Mesenchymal stem cell (in vitro differentiated cells and primary cell): Measurements from ENCODE around the gene EPGN.

ENCODE experiments used
- DNase-seq: peaks from one replicate; pipeline ENCODE4 v3.0.0-alpha.2; 2013
- H2AFZ ChIP-seq: one replicate; pipeline ENCODE4 v1.6.1; 2013; ENCODE audit warnings: low read depth, mild to moderate bottlenecking, control low read depth, inconsistent platforms, low read length, moderate library complexity
- H2AK5ac ChIP-seq: 2 replicates; pipeline ENCODE4 v1.6.1; 2013; ENCODE audit warnings: low read length, moderate library complexity, mild to moderate bottlenecking, inconsistent platforms; ENCODE audit not compliant: severe bottlenecking
- H2BK120ac ChIP-seq: one replicate; pipeline ENCODE4 v1.6.1; 2013; ENCODE audit warnings: low read depth, mild to moderate bottlenecking, inconsistent platforms, low read length, moderate library complexity
- H2BK12ac ChIP-seq, 2 experiments: one replicate each; pipeline ENCODE4 v1.6.1; 2013; ENCODE audit warnings: inconsistent platforms in 2 of 2, low read length in 2 of 2, mild to moderate bottlenecking in 2 of 2, moderate library complexity in 2 of 2, control low read depth in 1 of 2
- H2BK15ac ChIP-seq: one replicate; pipeline ENCODE4 v1.6.1; 2013; ENCODE audit warnings: mild to moderate bottlenecking, low read depth, inconsistent platforms; ENCODE audit not compliant: poor library complexity, severe bottlenecking
- H2BK5ac ChIP-seq: 2 replicates; pipeline ENCODE4 v1.6.1; 2013; ENCODE audit warnings: low read depth, mild to moderate bottlenecking, low read length, control low read depth, inconsistent platforms; ENCODE audit not compliant: poor library complexity, severe bottlenecking
- H3K14ac ChIP-seq, 2 experiments: one replicate each; pipeline ENCODE4 v1.6.1; 2013; ENCODE audit warnings: inconsistent platforms in 2 of 2, low read length in 2 of 2, control low read depth in 1 of 2, mild to moderate bottlenecking in 1 of 2, moderate library complexity in 1 of 2
- H3K18ac ChIP-seq, 2 experiments: one replicate each; pipeline ENCODE4 v1.6.1; 2013; ENCODE audit warnings: inconsistent platforms in 2 of 2, low read length in 2 of 2, control low read depth in 1 of 2, low read depth in 1 of 2, mild to moderate bottlenecking in 1 of 2
- H3K23ac ChIP-seq, 2 experiments: one replicate each; pipeline ENCODE4 v1.6.1; 2013; ENCODE audit warnings: inconsistent platforms in 2 of 2, low read length in 2 of 2, mild to moderate bottlenecking in 2 of 2, moderate library complexity in 2 of 2, control low read depth in 1 of 2
- H3K27ac ChIP-seq: 2 replicates; pipeline ENCODE4 v1.5.1; 2013; ENCODE audit warnings: mild to moderate bottlenecking, moderate library complexity, low read length, control low read depth, inconsistent platforms; ENCODE audit not compliant: poor library complexity, severe bottlenecking
- H3K27me3 ChIP-seq, 2 experiments: 2 replicates each; pipeline versions ENCODE4 v1.6.1 to v1.7.0; 2013; ENCODE audit warnings: low read length in 2 of 2, mild to moderate bottlenecking in 2 of 2, moderate library complexity in 2 of 2, control low read depth in 1 of 2, inconsistent platforms in 1 of 2; ENCODE audit not compliant: control insufficient read depth in 1 of 2, insufficient read depth in 1 of 2
- H3K36me3 ChIP-seq, 2 experiments: 2 replicates each; pipeline versions ENCODE4 v1.6.1 to v1.7.0; 2013; ENCODE audit warnings: low read length in 2 of 2, control low read depth in 1 of 2, inconsistent platforms in 1 of 2, low read depth in 1 of 2, mild to moderate bottlenecking in 1 of 2; ENCODE audit not compliant: insufficient read depth in 2 of 2, control insufficient read depth in 1 of 2
- H3K4ac ChIP-seq, 2 experiments: one replicate each; pipeline ENCODE4 v1.6.1; 2013; ENCODE audit warnings: inconsistent platforms in 2 of 2, low read length in 2 of 2, mild to moderate bottlenecking in 2 of 2, moderate library complexity in 2 of 2, control low read depth in 1 of 2, low read depth in 1 of 2
- H3K4me1 ChIP-seq: 2 replicates; pipeline ENCODE4 v1.6.1; 2013; ENCODE audit warnings: low read depth, low read length, control low read depth; ENCODE audit not compliant: control insufficient read depth, insufficient read depth
- H3K4me2 ChIP-seq: 2 replicates; pipeline ENCODE4 v1.6.1; 2013; ENCODE audit warnings: low read length, mild to moderate bottlenecking, inconsistent platforms; ENCODE audit not compliant: poor library complexity, severe bottlenecking
- H3K4me3 ChIP-seq, 2 experiments: 2 replicates each; pipeline versions ENCODE4 v1.5.1 to v1.7.0; 2013; ENCODE audit warnings: low read length in 2 of 2, mild to moderate bottlenecking in 2 of 2, control low read depth in 1 of 2, low read depth in 1 of 2; ENCODE audit not compliant: insufficient read depth in 1 of 2
- H3K79me1 ChIP-seq: replicated peaks from 2 replicates; pipeline ENCODE4 v1.6.1; 2013; ENCODE audit warnings: mild to moderate bottlenecking, control low read depth, low read length, inconsistent platforms; ENCODE audit not compliant: poor library complexity, severe bottlenecking
- H3K9ac ChIP-seq: 2 replicates; pipeline ENCODE4 v1.7.0; 2013; ENCODE audit warnings: mild to moderate bottlenecking, low read length, moderate library complexity
- H3K9me3 ChIP-seq: 2 replicates; pipeline ENCODE4 v1.7.0; 2013; ENCODE audit warnings: mild to moderate bottlenecking, low read length; ENCODE audit not compliant: control insufficient read depth
- H4K8ac ChIP-seq: one replicate; pipeline ENCODE4 v1.6.1; 2013; ENCODE audit warnings: inconsistent platforms, mild to moderate bottlenecking, low read length, moderate library complexity
- H4K91ac ChIP-seq: one replicate; pipeline ENCODE4 v1.6.1; 2013; ENCODE audit warnings: mild to moderate bottlenecking, low read length, inconsistent platforms
- WGBS: methylation state at CpG from one replicate; pipeline ENCODE4 v1.1.7; 2013; ENCODE audit warnings: mixed read lengths; 5-methylcytosine and 5-hydroxymethylcytosine counted together

Gene EPGN

DNA sequence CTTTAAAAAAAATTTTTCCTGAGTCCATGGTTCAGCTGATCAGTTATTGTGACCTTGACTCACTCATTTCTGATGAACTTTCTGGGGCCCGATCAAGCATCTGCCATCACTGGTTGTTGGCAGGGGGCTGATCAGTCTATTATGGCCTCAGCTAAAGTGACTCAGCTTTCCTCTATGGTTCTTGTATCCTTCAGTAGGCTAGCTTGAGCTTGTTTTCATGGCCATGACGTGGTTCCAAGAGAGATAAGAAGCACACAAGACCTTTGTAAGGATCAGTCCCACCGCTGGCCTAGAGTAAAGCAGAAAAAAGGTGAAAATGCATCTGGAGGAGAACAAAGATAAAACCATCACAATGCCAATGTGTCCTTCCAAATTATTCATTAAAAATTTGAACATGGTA, 29.8 kb upstream of the EPGN start:
- Histone ChIP-seq H2BK15ac (no peak overlapping the region), H3K14ac (no peak overlapping the region), H3K4ac (no peak overlapping the region), H2AK5ac (no peak overlapping the region), H2AFZ (no peak overlapping the region), H3K4me2 (no peak overlapping the region), H3K9ac (no peak overlapping the region), H3K9me3 (no peaks in the 10 kb centered on the region), H4K8ac (no peak overlapping the region), H3K18ac (no peak overlapping the region), H3K4me1 (no peaks in the 10 kb centered on the region), H3K79me1 (no peaks in the 10 kb centered on the region), H2BK12ac (no peak overlapping the region), H2BK120ac (no peak overlapping the region), H3K4me3 (no peak overlapping the region), H4K91ac (no peak overlapping the region), H3K36me3 (no peaks in the 10 kb centered on the region), H3K27me3 (no peaks in the 10 kb centered on the region), H3K23ac (no peak overlapping the region), H3K27ac (no peak overlapping the region), H2BK5ac (no peak overlapping the region)
- no peak for DNase-seq
- WGBS: 84% methylated on average over 3 of the region's 3 CpGs

GRCh38 chr4:74279716-74280115, 28.6 kb upstream of the EPGN start:
- Histone ChIP-seq H2BK12ac (no peak overlapping the region), H4K8ac (no peak overlapping the region), H3K18ac (no peak overlapping the region), H3K9ac (no peak overlapping the region), H3K4me3 (no peak overlapping the region), H2AFZ (no peak overlapping the region), H4K91ac (no peak overlapping the region), H3K4ac (no peak overlapping the region), H3K23ac (no peak overlapping the region), H3K27me3 (no peaks in the 10 kb centered on the region), H3K27ac (no peak overlapping the region), H2BK120ac (no peak overlapping the region), H3K9me3 (no peaks in the 10 kb centered on the region), H3K79me1 (no peaks in the 10 kb centered on the region), H3K36me3 (no peaks in the 10 kb centered on the region), H3K14ac (no peak overlapping the region), H3K4me1 (peaks cover 1% of the 10 kb centered on the region), H2BK5ac (no peak overlapping the region), H3K4me2 (no peak overlapping the region), H2BK15ac (no peak overlapping the region), H2AK5ac (no peak overlapping the region)
- no peak for DNase-seq
- WGBS: 97% methylated on average over 3 of the region's 3 CpGs

- Histone ChIP-seq H2BK15ac (no peak overlapping the region), H3K27me3 (no peaks in the 10 kb centered on the region), H2BK120ac (no peak overlapping the region), H2BK12ac (no peak overlapping the region), H3K36me3 (no peaks in the 10 kb centered on the region), H4K8ac (no peak overlapping the region), H3K18ac (no peak overlapping the region), H2AK5ac (no peak overlapping the region), H4K91ac (no peak overlapping the region), H3K23ac (no peak overlapping the region), H2AFZ (no peak overlapping the region), H2BK5ac (no peak overlapping the region), H3K4me3 (no peak overlapping the region), H3K27ac (no peak overlapping the region), H3K4ac (no peak overlapping the region), H3K9ac (no peak overlapping the region), H3K14ac (no peak overlapping the region), H3K9me3 (no peaks in the 10 kb centered on the region), H3K4me1 (peaks cover 1% of the 10 kb centered on the region), H3K79me1 (no peaks in the 10 kb centered on the region), H3K4me2 (no peak overlapping the region)
- no peak for DNase-seq
These were observed 25.3 kb upstream of the EPGN start for GRCh38 chr4:74282926-74283325.

DNA sequence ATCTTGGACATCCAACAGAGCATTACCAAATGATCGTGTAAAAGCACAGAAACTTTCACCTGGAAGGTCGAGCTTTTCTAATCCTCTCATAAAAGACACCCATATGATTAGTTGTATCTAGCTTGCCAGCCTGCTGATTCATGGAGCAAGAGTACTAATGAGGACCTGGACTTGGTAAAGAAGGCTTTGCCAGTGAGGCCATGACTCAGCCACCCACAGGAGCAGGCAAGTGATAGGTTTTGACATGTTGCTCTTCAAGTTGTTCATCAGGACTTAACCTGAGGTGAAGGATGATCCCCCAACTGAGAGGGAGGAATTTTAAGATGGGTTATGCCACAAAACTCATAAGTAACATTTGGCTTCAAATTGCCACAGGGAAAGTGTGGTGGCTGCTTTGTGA, 24.7 kb upstream of the EPGN start:
- no peak overlapping the region for H4K8ac ChIP-seq
- H2AK5ac ChIP-seq: no peak overlapping the region
- no peak overlapping the region for H3K9ac ChIP-seq
- H3K18ac ChIP-seq: no peak overlapping the region
- no peak overlapping the region for H4K91ac ChIP-seq
- no peaks in the 10 kb centered on the region for H3K79me1 ChIP-seq
- H3K36me3 ChIP-seq: no peaks in the 10 kb centered on the region
- H3K4me3 ChIP-seq: no peak overlapping the region
- H3K4me2 ChIP-seq: no peak overlapping the region
- no peaks in the 10 kb centered on the region for H3K9me3 ChIP-seq
- H3K14ac ChIP-seq: no peak overlapping the region
- peak; percentile 44 for DNase-seq
- peak overlapping the region; percentile 74 for H3K27ac ChIP-seq
- H3K27me3 ChIP-seq: no peaks in the 10 kb centered on the region
- no peak overlapping the region for H3K23ac ChIP-seq
- no peak overlapping the region for H2BK15ac ChIP-seq
- H3K4ac ChIP-seq: no peak overlapping the region
- no peak overlapping the region for H2BK5ac ChIP-seq
- H2BK12ac ChIP-seq: no peak overlapping the region
- H2BK120ac ChIP-seq: no peak overlapping the region
- no peak overlapping the region for H2AFZ ChIP-seq
- peaks cover 1% of the 10 kb centered on the region for H3K4me1 ChIP-seq
- 61% methylated on average over 2 of the region's 2 CpGs for whole genome bisulfite sequencing
